GM19193 (cell line): ENCODE results near the gene HOXA1.

Experiments
- POLR2A ChIP-seq: IDR thresholded peaks from 4 replicates; pipeline ENCODE4 v1.6.1; 2011; ENCODE audit not compliant: insufficient read depth, insufficient read length; ENCODE audit errors: extremely low read depth

The HOXA1 gene

DNA sequence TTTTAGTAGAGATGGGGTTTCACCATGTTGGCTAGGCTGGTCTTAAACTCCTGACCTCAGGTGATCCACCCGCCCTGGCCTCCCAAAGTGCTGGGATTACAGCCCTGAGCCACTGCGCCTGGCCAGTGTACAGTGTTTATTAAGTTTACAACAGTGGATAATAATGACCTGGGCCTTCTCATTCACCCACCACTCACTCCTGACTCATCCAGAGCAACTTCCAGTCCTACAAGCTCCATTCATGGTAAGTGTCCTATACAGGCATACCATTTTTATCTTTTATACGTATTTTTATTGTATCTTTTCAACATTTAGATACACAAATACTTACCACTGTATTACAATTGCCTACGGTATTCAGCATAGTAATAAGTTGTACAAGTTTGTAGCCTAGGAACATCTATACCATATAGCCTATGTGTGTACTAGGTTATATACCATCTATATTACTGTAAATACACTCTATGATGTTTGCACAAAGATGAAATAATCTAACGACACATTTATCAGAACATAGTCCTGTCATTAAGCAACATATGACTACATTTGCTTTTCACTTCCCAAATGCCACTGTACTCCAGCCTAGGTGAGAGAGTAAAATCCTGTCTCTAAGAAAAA is 17.1 kb downstream of the HOXA1 start:
- TF ChIP-seq POLR2A: no peak

- no peak for TF ChIP-seq POLR2A
Observed at GRCh38 chr7:27073076-27073475, 22.7 kb downstream of the HOXA1 start.

- no peak for TF ChIP-seq POLR2A
Observed at GRCh38 chr7:27071622-27072390, 24.0 kb downstream of the HOXA1 start.

GRCh38 chr7:27068259-27068658 is 27.5 kb downstream of the HOXA1 start:
- no peak for TF ChIP-seq POLR2A

DNA sequence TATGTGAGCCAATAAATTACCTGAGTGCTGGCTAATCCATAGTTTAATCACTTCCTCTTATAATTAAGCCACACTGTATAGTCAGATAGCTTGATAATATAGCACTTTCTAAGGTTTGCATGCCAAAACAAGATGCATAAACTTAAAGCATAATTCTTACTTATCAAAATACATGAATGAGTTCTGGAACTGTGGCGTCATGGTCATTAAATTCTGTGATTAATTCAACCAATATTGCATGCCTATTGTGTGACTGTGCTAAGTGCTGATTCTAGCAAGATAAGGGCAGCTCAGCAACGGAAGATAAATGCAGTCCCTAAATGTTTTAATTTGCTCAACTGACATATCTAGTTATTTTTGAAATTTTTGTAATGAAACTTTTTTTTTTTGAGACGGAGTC is 29.7 kb downstream of the HOXA1 start:
- no peak for TF ChIP-seq POLR2A

DNA sequence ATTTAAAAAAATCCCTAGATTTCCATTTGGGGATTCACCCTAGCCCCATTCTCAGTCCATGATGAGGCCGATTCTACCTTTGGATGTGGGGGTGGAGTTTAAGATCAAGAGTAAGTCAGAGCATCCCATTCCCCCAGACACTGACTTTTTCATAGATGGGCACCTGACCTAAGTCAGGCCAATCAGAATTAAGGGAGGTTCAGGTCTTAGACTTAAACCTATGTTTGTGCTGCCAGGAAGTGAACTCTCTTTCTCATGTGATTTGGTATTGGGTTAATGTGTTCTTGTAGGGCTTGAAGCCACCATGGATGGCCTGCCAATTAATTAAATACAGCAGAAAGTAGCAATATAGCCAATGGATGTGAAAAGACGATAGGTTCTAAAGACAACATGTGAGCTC is 30.1 kb downstream of the HOXA1 start:
- TF ChIP-seq POLR2A: no peak

- TF ChIP-seq POLR2A: no peak
Observed at GRCh38 chr7:27064661-27065060, 31.1 kb downstream of the HOXA1 start.

- TF ChIP-seq POLR2A: no peak
Observed at GRCh38 chr7:27064159-27064558, 31.6 kb downstream of the HOXA1 start.

GRCh38 chr7:27062946-27063345 is 32.9 kb downstream of the HOXA1 start:
- TF ChIP-seq POLR2A: no peak

- TF ChIP-seq POLR2A: no peak
Observed at GRCh38 chr7:27053153-27053552, 42.6 kb downstream of the HOXA1 start.

DNA sequence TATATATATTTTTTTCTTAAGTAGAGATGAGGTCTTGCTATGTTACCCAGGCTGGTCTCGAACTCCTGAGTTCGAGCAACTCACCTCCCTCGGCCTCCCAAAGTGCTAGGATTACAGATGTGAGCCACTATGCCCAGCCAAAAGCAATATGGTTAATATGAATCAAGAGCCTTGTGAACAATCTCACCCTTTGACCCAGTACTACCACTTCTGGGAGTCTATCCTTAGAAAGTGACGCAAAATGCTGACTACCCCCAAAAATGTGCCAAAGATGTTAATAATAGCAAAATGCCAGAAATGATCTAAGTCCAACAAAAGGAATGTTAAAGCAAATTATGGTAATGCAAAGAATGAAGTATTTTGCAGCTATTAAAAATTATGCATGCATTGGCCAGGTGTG is 44.3 kb downstream of the HOXA1 start:
- TF ChIP-seq POLR2A: no peak

GRCh38 chr7:27048438-27048837 is 47.4 kb downstream of the HOXA1 start:
- TF ChIP-seq POLR2A: no peak

DNA sequence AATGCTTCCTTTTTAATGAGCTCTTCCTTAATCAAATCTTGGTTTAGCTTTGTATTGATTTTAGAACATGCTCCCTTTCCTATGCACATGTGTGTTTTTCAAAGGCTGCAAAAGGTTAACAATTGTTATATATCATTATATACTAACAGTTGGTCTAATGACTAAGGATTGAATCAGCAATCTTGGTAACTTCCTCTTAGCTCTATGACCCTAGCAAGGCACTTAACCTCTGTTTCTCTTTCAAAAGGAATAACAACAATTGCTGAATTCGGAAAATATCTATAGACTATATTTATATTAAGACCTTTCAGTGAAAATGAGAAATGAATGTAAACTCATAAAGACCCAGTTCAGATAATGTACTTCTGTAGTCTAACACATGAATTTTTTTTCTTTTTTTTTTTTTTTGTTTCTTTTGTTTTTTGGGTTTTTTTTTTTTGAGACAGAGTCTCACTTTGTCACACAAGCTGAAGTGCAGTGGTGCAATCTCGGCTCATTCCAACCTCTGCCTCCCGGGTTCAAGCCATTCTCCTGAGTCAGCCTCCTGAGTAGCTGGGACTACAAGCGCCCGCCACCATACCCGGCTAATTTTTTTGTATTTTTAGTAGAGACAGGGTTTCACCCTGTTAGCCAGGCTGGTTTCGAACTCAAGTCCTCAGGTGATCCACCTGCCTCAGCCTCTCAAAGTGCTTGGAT is 48.8 kb downstream of the HOXA1 start:
- TF ChIP-seq POLR2A: no peak
